ENCODE data around the gene GPRC5B. TPM values are rescaled to one million over a fixed set of nuclear protein-coding genes. Genes with fewer than 3 reads are reported as not detected.

GPRC5B gene
- total RNA-seq, 3 donors from 2014 or later: 16.3 to 26.6 (median 20.3) TPM

GRCh38 chr16:19859166-19859565, 25.5 kb downstream of the GPRC5B start:
- peak overlapping the region in 1 of 2 donors; percentile 77 for H3K27ac ChIP-seq
- TF ChIP-seq POLR2A (IDR thresholded peaks at IDR 0.05) (no peak), CTCF (IDR thresholded peaks at IDR 0.05) (no peak), POLR2AphosphoS5 (IDR thresholded peaks at IDR 0.05) (no peak)
- intact Hi-C loops (cut with DNase I; ENCODE audit: low total_unique reads): no loop called here

DNA sequence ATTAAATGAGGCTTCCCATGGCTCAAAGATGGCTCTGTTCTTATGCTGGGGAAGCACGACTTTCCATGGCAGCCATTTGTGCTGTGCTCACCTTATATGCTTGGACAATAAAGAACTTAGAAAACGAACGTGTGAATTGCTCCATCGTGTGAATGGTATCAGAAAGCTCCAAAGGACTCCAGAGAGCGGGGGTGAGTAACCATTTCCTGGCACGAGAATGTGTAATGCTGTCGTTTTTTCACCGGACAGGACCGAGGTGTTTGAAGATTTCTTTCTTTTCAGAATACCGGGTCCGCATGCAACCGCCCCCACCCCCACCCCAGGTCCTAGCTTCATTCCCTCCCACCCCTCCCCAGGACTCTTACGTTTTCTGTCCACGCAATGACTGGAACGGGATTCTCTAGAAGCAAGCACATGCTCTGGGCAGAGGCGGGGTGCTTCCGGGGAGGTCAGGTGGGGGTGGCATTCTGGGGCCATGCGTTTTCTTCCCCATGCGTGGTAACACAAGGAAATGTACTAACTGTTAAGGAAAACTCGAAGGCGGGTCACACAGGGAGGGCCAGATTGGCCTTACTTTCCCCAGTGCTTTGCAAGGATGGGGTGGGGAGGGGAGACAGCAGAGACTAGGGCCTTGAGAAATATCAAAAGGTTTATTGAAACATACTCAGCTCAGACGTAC, 26.2 kb downstream of the GPRC5B start:
- Histone ChIP-seq H3K27ac (peak overlapping the region; percentile 35 to 38), H3K4me3 (no peak overlapping the region), H3K4me1 (peaks cover 0 to 5% of the 10 kb centered on the region in 2 donors), H3K9me3 (no peaks in the 10 kb centered on the region), H3K27me3 (no peaks in the 10 kb centered on the region), H3K36me3 (no peaks in the 10 kb centered on the region)
- intact Hi-C loops (cut with DNase I; ENCODE audit: low total_unique reads): no loop called here
- no peak for TF ChIP-seq POLR2AphosphoS5 (IDR thresholded peaks at IDR 0.05)
- no peak for TF ChIP-seq POLR2A (IDR thresholded peaks at IDR 0.05)
- no peak for TF ChIP-seq CTCF (IDR thresholded peaks at IDR 0.05)
- no peak for DNase-seq (ENCODE audit: low spot score in 2 of 2)

More at GRCh38 chr16:19859166-19859565, 25.5 kb downstream of the GPRC5B start:
- H3K4me1 ChIP-seq: peaks cover 0 to 5% of the 10 kb centered on the region in 2 donors
- H3K27me3 ChIP-seq: no peaks in the 10 kb centered on the region
- no peaks in the 10 kb centered on the region for H3K36me3 ChIP-seq
- DNase-seq (ENCODE audit: low spot score in 2 of 2): no peak
- no peak overlapping the region for H3K4me3 ChIP-seq
- no peaks in the 10 kb centered on the region for H3K9me3 ChIP-seq

DNA sequence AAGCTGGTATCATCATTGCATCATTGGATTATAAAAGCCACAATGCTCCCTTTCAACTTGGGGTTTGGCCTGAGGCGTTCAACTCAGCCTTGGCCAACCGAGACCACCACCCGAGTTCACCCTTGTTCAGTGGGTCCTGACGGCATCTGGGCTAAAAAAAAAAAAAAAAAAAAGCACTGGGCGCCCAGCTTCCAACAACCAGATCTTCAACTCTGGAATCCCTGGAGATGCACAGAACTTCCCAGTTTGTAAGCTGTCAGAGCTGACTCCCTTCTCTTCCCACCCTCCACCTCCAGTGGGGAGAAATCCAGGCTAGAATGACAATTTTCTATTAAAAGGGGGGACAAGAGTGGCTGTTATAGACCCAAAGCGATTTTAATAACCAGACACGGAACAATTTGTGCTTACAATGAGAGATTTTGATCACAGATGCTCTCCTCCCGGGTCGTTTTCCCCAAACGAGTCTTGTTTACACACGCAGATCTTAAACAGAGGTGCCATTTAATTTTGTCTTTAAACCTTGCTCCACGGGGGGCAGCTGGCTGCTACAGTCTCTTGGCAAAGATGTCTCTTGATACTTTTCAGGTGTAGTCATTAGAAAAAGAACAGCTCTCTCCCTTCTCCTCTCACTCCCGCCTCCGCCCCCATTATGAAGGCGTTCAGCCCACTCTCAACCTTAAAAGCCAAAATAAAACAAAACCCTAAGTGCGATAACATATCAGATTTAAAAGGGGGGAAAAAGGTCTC, 26.9 kb downstream of the GPRC5B start:
- no peak for TF ChIP-seq CTCF (IDR thresholded peaks at IDR 0.05)
- no peak for TF ChIP-seq POLR2AphosphoS5 (IDR thresholded peaks at IDR 0.05)
- TF ChIP-seq POLR2A (IDR thresholded peaks at IDR 0.05): no peak
- intact Hi-C loops (cut with DNase I; ENCODE audit: low total_unique reads): no loop called here

DNA sequence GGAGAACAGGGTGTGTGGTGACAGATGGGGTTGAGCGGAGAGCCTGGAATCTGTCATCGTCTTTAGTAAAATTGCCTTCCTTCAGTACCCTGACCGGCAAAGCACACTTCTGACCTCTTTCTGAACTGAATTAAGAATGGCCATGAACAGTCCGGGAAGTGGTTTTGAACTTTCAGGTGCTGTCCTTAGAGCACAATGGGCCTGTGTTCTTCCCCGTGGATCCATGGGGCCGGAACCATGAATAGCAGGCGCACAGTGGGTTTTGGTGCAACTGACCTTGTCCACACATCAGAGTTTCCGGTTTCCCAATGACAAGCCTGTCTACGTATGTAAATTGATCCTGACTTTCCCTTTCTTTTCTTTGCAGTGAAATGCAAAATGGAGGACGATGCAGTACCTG, 28.5 kb downstream of the GPRC5B start:
- Histone ChIP-seq H3K27me3 (no peaks in the 10 kb centered on the region), H3K4me3 (no peak overlapping the region), H3K9me3 (no peaks in the 10 kb centered on the region), H3K27ac (peak overlapping the region in 1 of 2 donors; percentile 59), H3K4me1 (peaks cover 0 to 5% of the 10 kb centered on the region in 2 donors), H3K36me3 (no peaks in the 10 kb centered on the region)
- intact Hi-C loops (cut with DNase I; ENCODE audit: low total_unique reads): no loop called here
- no peak for DNase-seq (ENCODE audit: low spot score in 2 of 2)
- TF ChIP-seq POLR2AphosphoS5 (IDR thresholded peaks at IDR 0.05): no peak
- no peak for TF ChIP-seq CTCF (IDR thresholded peaks at IDR 0.05)
- no peak for TF ChIP-seq POLR2A (IDR thresholded peaks at IDR 0.05)

More for the DNA sequence above, 26.9 kb downstream of the GPRC5B start:
- H3K4me3 ChIP-seq: no peak overlapping the region
- peak overlapping the region; percentile 35 to 48 for H3K27ac ChIP-seq
- no peaks in the 10 kb centered on the region for H3K9me3 ChIP-seq
- H3K36me3 ChIP-seq: no peaks in the 10 kb centered on the region
- H3K4me1 ChIP-seq: peaks cover 0 to 5% of the 10 kb centered on the region in 2 donors
- no peak for DNase-seq (ENCODE audit: low spot score in 2 of 2)
- no peaks in the 10 kb centered on the region for H3K27me3 ChIP-seq

GRCh38 chr16:19854543-19854876, 30.1 kb downstream of the GPRC5B start:
- TF ChIP-seq POLR2AphosphoS5 (IDR thresholded peaks at IDR 0.05) (no peak), POLR2A (IDR thresholded peaks at IDR 0.05) (no peak), CTCF (IDR thresholded peaks at IDR 0.05) (no peak)
- H3K27me3 ChIP-seq: no peaks in the 10 kb centered on the region
- no peaks in the 10 kb centered on the region for H3K9me3 ChIP-seq
- no peak for DNase-seq (ENCODE audit: low spot score in 2 of 2)
- H3K4me1 ChIP-seq: peaks cover 0 to 5% of the 10 kb centered on the region in 2 donors
- H3K4me3 ChIP-seq: no peak overlapping the region
- H3K27ac ChIP-seq: peak overlapping the region in 1 of 2 donors; percentile 30
- intact Hi-C loops (cut with DNase I; ENCODE audit: low total_unique reads): no loop called here
- no peaks in the 10 kb centered on the region for H3K36me3 ChIP-seq
